Esophagus mucosa (tissue), 1 donor: ENCODE measurements around the gene TSPAN10. TPM values are rescaled to one million over a fixed set of nuclear protein-coding genes. Genes with fewer than 3 reads are reported as not detected.

ENCODE experiments used
- ATAC-seq: fragments of 200-7000 bp; cut with Tn5 transposase; one replicate; pipeline ENCODE4 v1.9.1; 2020
- total RNA-seq: library from RNA; stranded (reverse); gene quantifications from one replicate; pipeline ENCODE4 v1.2.4, GENCODE V29; 2023
- donor health status: DM: yes; HTN: yes; CAD: no.

TSPAN10 gene
- total RNA-seq, 1 donor from 2014 or later = 2.2 TPM

DNA sequence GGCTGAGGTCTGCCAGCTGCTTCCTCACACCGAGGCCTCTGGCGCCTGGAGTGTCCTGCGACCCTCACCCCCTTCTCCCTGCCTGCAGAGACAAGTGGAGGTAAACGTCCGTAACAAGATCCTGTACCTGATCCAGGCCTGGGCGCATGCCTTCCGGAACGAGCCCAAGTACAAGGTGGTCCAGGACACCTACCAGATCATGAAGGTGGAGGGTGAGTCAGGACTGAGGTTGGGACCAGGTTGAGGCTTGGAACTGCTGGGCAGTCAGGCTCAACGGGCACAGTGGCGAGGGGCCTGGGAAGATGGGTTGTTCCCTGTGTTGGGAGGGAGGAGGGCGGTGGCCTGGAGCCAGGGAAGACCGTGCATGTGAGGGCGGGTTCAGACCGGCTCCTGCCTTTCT lies 51.6 kb downstream of the TSPAN10 start:
- ATAC-seq = peak; percentile 1

- no peak for ATAC-seq
Observed at GRCh38 chr17:81690066-81690465, 53.1 kb downstream of the TSPAN10 start.

DNA sequence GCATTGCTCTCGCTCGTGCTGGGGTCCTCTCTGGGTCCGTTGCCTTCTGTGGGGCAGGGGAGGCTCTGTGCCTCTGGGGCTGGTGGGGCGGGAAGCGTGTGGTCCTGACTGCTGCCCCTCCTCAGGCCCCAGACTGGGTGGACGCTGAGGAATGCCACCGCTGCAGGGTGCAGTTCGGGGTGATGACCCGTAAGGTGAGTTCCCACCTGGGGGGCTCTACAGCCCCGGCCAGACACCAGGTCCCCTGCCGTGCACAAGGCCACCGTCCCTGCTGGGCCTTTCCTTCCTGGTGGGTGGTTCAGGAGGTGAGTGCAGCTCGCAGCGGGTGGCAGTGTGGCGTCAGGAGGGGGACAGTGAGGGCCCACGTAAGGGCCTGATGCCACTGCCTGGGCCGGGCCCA lies 53.6 kb downstream of the TSPAN10 start:
- no peak for ATAC-seq

DNA sequence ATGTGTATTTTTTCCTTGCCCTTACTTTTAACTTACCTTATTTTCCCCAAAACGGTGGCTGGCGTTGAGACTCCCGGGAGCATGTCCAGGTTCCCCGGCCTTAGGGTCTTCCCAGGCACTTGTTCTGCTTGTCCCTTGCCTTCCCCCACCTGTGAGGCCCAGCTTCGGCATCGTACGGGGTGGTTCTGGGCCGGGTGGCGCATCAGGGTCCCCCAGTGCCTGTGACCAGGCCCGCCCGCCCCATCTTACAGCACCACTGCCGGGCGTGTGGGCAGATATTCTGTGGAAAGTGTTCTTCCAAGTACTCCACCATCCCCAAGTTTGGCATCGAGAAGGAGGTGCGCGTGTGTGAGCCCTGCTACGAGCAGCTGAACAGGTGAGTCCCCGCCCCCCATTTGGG lies 54.2 kb downstream of the TSPAN10 start:
- no peak for ATAC-seq

DNA sequence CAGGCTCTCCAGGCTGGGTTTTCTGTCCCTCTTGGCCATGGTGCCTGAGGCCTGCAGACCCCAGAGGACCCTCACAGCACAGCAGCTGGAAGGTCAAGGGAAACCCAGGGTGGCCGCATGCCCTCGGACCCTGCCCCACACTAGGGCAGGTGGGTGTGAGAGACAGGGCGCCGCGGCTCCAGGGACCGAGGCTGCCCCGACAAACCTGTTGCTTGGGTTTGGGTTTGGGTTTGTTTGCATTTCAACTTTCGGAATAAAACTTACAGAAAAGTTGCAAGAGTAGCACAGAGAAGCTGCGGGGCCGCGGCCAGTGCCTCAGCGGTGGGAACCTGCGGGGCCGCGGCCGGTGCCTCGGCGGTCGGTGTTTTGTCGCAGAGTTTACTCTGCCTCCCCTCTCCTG lies 54.6 kb downstream of the TSPAN10 start:
- ATAC-seq = no peak

DNA sequence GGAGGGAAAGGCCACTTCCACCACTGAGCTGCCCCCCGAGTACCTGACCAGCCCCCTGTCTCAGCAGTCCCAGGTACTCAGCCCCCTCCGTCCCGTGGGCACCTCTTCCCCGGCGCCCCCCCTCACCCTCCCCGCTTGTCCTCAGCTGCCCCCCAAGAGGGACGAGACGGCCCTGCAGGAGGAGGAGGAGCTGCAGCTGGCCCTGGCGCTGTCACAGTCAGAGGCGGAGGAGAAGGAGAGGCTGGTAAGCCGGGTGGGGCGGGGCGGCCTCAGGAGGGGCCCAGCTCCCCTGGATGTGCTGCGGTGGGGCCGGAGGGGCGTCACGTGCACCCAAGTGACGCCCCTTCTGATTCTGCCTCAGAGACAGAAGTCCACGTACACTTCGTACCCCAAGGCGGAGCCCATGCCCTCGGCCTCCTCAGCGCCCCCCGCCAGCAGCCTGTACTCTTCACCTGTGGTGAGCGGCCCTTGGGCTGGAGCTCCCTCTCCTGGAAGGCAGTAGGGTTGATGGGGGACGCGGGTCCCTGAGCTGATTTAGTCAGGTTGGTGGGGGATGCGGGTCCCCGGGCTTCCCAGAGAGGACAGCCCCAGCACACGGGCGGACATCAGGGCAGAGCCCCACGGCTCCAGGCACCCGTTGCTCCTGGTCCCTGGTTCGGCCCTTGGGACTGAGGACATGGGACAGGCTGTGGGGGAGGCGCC lies 56.7 kb downstream of the TSPAN10 start:
- ATAC-seq = no peak

DNA sequence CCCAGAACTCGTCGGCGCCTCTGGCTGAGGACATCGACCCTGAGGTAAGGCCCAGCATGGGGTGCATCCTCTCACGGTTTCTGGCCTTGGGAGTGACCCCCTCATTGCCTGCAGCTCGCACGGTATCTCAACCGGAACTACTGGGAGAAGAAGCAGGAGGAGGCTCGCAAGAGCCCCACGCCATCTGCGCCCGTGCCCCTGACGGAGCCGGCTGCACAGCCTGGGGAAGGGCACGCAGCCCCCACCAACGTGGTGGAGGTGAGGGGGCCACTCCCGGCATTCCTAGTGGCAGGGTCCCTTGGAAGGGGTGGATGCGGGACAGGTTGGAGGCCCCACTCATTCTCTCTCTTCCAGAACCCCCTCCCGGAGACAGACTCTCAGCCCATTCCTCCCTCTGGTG lies 57.8 kb downstream of the TSPAN10 start:
- ATAC-seq = no peak

GRCh38 chr17:81695211-81695610 lies 58.2 kb downstream of the TSPAN10 start:
- ATAC-seq = no peak

DNA sequence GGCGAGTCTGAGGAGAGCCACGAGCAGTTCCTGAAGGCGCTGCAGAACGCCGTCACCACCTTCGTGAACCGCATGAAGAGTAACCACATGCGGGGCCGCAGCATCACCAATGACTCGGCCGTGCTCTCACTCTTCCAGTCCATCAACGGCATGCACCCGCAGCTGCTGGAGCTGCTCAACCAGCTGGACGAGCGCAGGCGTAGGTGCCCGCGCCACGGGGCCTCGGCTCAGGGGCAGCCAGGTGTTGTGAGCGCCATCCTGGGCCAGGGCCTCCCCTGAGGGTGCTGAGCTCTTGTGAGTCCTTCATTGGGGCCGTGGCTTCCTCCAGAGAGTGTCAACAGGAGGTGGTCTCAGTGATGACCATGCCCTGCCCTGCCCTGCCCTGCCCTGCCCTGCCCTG lies 58.8 kb downstream of the TSPAN10 start:
- ATAC-seq = peak; percentile 17

GRCh38 chr17:81696218-81696941 lies 59.4 kb downstream of the TSPAN10 start:
- no peak for ATAC-seq

- no peak for ATAC-seq
Observed at GRCh38 chr17:81697261-81698044, 60.5 kb downstream of the TSPAN10 start.

Other genes starting within 250 kb of the TSPAN10 start
- gene BAHCC1, start 241.7 kb upstream of the TSPAN10 start, total RNA-seq = 4.2 TPM
- 4,027 TPM for gene ACTG1, start 124.4 kb upstream of the TSPAN10 start, total RNA-seq
- 0.76 TPM for gene FSCN2, start 108.8 kb upstream of the TSPAN10 start, total RNA-seq
- gene FAAP100, start 84.8 kb upstream of the TSPAN10 start, total RNA-seq = 16.3 TPM
- 92.8 TPM for gene NPLOC4, start 84 bp upstream of the TSPAN10 start, total RNA-seq
- gene PDE6G, start 19.3 kb downstream of the TSPAN10 start, total RNA-seq = not detected
- gene OXLD1, start 29.4 kb downstream of the TSPAN10 start, total RNA-seq = 22.4 TPM
- gene CCDC137, start 29.5 kb downstream of the TSPAN10 start, total RNA-seq = 21.4 TPM
- gene ARL16, start 46.6 kb downstream of the TSPAN10 start, total RNA-seq = 24.3 TPM
- gene HGS, start 46.8 kb downstream of the TSPAN10 start, total RNA-seq = 62.5 TPM
- 89.5 TPM for gene MRPL12, start 66.2 kb downstream of the TSPAN10 start, total RNA-seq
- 37.2 TPM for gene SLC25A10, start 75.1 kb downstream of the TSPAN10 start, total RNA-seq
- 0.08 TPM for gene GCGR, start 167.0 kb downstream of the TSPAN10 start, total RNA-seq
- 18.7 TPM for gene MCRIP1, start 196.1 kb downstream of the TSPAN10 start, total RNA-seq
- gene PPP1R27, start 197.9 kb downstream of the TSPAN10 start, total RNA-seq = 0.24 TPM
- gene P4HB, start 223.3 kb downstream of the TSPAN10 start, total RNA-seq = 812 TPM
- gene ARHGDIA, start 234.1 kb downstream of the TSPAN10 start, total RNA-seq = 300 TPM